NOMO-1 treated with DMSO at 0.1 percent for 48 hours (cell line): Measurements from ENCODE around the gene SCN8A.
"Not testable (repeated sequence)": the region's sequence is repeated elsewhere in the genome, so short reads cannot be mapped to it uniquely, and the experiment has no call there.

Experiments
- DNase-seq: peaks from one replicate; lab custom pipeline; 2025; ENCODE audit not compliant: unreplicated experiment; lab: John Stamatoyannopoulos, UW

The SCN8A gene

DNA sequence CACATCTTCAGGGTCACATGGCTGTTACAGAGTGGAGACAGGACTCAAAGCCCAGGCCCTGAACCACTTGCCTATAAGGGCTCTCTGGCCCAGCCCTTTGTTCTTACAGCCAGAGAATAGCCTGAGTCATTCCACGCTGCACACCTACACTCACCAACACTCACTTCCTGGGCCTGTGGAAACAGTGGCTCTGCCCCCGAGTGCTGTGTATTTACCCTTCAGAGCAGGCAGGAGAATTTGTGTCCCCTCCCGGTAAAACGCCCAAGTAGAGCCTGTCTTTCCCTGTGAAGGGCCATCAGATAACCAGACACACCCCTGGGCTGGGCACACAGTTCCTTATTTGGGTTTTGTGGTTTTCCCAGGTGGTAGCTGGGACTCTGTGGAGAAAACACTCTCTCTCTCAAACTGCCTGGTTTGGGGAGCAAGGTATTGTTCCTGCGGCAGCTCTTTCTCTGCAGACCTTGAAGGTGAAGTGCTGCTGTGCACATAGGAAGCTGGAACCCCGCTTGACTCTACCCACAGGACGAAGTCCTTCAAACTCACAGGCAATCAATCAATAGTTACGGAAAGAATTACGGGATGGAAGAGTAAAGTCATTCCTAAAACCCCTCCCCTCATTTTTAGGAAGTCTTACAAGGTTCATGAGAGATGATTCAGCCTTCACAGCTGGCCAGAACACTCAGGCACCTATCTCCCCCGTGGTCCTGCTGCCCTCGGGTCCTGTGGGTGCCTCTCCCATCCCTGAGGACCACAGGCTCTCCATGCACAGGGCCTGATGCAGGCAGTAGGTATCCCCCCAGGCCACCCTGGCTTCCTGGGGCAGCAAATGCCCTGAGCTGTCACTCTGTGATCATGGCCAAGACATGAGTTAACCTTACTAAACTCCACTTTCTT is 237.1 kb downstream of the SCN8A start:
- DNase-seq = peak; percentile 45

DNA sequence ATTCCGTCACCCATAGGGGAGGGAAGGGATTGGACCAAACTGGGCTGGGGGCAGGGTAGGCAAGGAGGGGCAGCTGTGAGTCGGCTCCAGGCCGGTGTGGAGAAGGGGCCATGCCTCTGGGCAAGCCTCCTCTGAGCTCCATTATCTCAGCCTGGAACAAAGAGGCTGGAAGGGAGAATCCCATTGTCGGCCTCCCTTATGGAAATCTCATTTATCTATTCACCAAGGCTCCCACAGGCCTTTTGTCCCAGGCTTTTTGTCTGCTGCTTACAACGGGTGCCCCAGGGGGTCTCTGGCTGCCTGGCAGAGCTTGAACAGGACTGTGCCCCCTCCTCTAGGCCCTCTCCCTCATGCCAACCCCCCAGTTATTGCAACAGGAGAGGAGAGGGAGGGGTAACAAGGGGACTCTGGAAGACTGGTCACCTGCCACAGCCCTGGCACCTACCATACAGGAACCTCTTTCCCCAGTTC is 238.0 kb downstream of the SCN8A start:
- no peak for DNase-seq

DNA sequence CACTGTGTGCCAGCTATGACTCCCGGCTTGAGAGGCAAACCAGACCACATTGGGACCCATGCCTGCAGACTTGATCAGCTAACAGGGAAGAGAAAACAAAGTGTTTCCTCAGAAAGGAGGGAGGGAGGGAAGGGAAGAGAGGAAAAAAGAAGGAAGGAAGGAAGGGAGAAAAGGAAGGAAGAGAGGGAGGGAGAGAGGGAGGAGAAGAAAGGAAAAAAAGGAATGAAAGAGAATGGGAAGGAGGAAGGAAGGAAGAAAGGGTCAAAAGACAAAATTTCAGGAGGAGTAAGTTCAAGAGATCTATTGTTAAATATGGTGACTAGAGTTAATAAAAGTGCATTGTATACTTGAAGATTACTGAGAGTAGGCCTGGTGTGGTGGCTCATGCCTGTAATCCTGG is 238.6 kb downstream of the SCN8A start:
- no peak for DNase-seq

GRCh38 chr12:51831817-51832216 is 240.8 kb downstream of the SCN8A start:
- DNase-seq = not testable (repeated sequence)

GRCh38 chr12:51832354-51833107 is 241.5 kb downstream of the SCN8A start:
- DNase-seq = peak; percentile 85

- DNase-seq = no peak
Observed at GRCh38 chr12:51833448-51834227, 242.6 kb downstream of the SCN8A start.

- no peak for DNase-seq
Observed at GRCh38 chr12:51834411-51834810, 243.4 kb downstream of the SCN8A start.

DNA sequence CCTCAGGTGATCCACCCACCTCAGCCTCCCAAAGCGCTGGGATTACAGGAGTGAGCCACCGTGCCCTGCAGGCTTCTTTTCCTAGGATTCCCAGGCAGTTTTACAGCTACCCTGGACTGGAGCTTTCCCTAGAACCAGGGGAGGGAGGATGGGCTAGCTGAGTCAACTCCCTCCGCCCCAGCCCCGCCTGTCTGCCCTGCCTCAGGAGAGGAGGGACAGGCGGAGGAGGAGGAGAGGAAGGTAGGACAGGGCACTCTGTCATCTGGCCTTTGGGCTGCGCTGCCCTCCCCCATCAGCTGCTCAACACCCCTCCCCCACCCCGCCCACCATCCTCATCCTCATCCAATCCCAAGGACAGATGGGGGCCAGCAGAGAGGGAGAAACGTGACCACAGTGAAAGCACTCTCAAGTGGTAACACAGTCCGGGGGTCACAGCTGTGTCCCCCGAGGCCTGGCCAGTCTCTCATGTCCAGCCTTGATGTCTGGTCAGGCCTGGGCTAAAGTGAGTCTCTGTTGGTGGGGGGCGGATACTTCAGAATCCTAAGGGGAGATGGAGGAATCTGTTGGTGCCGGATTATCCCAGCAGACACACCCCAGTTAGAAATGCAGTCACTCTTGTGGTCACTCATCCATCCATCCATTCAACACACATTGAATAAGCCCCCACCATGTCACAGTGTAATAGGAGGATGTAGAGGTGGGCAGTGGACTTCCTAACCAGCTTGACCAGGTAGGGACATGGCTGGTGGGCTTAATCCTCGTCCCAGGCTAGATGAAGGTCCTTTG is 245.2 kb downstream of the SCN8A start:
- no peak for DNase-seq

DNA sequence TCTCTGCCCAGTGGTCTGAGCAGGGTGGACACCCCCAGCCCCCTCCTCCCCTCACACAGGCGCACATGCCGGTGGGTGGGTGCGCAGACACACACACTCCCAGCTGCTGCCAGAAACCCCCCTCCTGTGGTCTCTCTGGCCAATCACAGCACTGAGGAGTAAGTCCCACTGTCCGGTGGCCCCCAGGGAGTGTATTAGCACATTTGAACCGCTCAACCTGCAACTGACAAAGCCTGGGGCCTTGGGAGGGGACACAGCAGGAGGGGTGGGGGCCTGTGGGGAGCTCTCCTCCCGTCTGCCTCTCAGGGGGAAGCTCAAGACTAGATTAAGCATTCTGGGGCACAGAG is 245.8 kb downstream of the SCN8A start:
- no peak for DNase-seq

DNA sequence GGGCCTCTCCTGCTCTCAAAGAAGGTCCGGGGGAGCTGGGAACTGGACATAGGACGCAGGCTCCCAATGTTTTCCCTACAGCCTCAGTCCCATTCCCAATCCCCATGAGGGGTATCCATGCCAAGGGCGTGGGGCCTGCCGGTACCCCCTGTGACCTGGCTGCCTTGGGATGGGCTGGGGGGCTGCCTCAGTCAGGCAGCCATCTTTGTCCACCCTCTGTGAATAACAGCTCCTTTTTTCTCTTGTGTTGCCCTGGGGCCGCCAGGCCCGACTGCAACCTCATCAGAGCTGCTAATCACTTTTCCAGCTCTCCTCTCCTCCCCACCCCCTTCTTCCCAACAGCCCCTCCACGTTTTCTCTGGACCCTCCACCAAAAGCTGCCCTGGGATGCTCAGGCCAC is 246.3 kb downstream of the SCN8A start:
- DNase-seq = no peak

- DNase-seq = no peak
Observed at GRCh38 chr12:51838036-51838435, 247.0 kb downstream of the SCN8A start.

GRCh38 chr12:51838762-51839161 is 247.7 kb downstream of the SCN8A start:
- no peak for DNase-seq

DNA sequence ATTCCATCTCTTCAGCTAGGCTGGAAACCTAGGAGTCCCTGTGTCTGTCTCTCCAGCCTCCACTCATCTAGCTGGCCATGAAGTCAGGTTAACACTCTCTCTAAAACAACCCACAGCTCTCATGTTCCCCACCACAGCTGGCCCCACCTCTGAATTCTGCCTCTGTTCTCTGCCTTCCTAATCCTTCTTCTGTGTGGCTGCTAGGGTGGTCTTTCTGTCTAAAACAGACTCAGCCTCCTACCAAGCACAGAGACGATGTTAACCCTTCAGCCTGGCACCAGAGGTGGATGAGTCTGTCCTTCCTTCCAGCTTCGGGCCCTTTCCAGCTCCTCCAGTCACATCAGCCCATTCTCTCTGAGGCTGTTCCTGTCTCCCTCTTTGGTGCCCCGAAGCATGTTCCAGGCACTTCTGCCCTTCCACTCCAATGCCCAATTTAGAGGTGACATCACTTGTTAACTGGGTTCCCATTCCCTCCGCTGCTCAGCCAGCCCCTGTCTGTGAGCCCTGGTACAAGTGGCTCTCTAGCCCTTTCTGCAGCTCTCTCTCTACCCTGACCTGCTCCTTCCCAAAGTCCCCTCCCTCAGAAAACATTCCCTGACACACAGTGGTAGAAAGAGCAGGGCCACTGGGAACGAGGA is 248.4 kb downstream of the SCN8A start:
- no peak for DNase-seq

GRCh38 chr12:51840966-51841365 is 249.9 kb downstream of the SCN8A start:
- no peak for DNase-seq

- DNase-seq = no peak
Observed at GRCh38 chr12:51841727-51842126, 250.7 kb downstream of the SCN8A start.

DNA sequence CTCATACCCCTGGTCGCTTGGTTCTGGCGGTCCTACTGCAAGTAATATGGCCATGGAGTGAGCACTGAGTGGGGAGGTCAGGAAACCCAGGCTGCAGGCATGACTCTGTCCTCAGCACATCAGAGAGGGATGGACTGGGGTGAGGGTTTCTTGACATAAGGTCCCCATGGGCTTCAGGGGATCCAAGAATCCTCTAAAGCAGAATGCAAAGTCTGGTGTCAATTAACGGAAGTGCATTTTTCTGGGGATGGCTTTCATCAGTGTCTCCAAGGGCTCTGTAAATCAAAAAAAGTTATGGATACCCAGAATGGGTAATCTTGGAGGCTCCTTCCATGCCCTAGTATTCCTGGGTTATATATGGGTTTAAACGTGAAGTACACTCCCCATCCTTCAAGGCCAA is 253.8 kb downstream of the SCN8A start:
- DNase-seq = no peak

DNA sequence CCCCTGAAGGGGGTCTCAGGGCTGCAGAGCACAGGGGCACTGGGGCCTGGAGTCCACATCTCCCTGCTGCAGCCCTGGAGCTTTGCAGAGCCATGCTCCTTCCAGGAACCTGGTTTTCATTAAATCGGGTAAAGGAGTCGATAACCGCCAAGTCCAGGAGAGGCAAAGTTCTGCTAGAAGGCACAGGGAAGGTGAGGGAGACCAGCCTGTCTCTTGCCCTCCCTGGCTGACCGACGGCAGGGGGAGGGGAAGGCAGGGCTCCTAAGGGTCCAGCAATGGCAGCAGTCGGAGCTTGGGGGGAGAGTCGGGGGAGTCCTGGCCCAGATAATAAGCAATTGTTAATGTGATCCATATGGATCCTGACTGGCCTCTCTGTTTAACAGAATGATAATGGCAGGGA is 254.4 kb downstream of the SCN8A start:
- DNase-seq = no peak

- no peak for DNase-seq
Observed at GRCh38 chr12:51846271-51846691, 255.2 kb downstream of the SCN8A start.

GRCh38 chr12:51846911-51847642 is 256.0 kb downstream of the SCN8A start:
- no peak for DNase-seq
